Activated CD8-positive, alpha-beta T cell treated with anti-CD3 and anti-CD28 coated beads for 36 hours (primary cell): ENCODE results near the gene HSPA1A. TPM values are rescaled to one million over a fixed set of nuclear protein-coding genes. Genes with fewer than 3 reads are reported as not detected.

Experiments
- ATAC-seq: fragments of 200-7000 bp; cut with Tn5 transposase; one replicate; pipeline ENCODE4 v1.10.0; 2021; ENCODE audit warnings: mild to moderate bottlenecking, moderate library complexity
- CTCF ChIA-PET: fragments of 350-600 bp; sonication (Branson Sonifier 250); formaldehyde crosslinking; loops from one replicate; lab custom pipeline; 2021; ENCODE audit warnings: antibody characterized with exemption; lab: Charles Lee
- POLR2A ChIA-PET: fragments of 350-600 bp; sonication (Branson Sonifier 250); formaldehyde crosslinking; loops from one replicate; lab custom pipeline; 2021; ENCODE audit warnings: antibody characterized with exemption; lab: Charles Lee
- DNase-seq: peaks from one replicate; pipeline ENCODE4 v3.0.0-alpha.2; 2020
- H3K27ac Mint-ChIP-seq: one replicate; pipeline ENCODE4 v1.8.0; 2021; ENCODE audit warnings: mild to moderate bottlenecking, mixed read lengths
- H3K27me3 Mint-ChIP-seq: one replicate; pipeline ENCODE4 v1.8.0; 2021; ENCODE audit warnings: mixed read lengths
- H3K36me3 Mint-ChIP-seq: one replicate; pipeline ENCODE4 v1.8.0; 2021; ENCODE audit warnings: low read depth, mixed read lengths
- H3K4me1 Mint-ChIP-seq: one replicate; pipeline ENCODE4 v1.8.0; 2021; ENCODE audit warnings: low read depth, mixed read lengths
- H3K4me3 Mint-ChIP-seq: one replicate; pipeline ENCODE4 v1.8.0; 2021; ENCODE audit warnings: mild to moderate bottlenecking, moderate library complexity, mixed read lengths
- H3K9me3 Mint-ChIP-seq: one replicate; pipeline ENCODE4 v1.8.0; 2021; ENCODE audit warnings: mixed read lengths
- CTCF ChIP-seq: fragments of 200-600 bp; IDR thresholded peaks from one replicate; pipeline ENCODE4 v1.8.0; 2022; ENCODE audit warnings: antibody characterized with exemption, mild to moderate bottlenecking
- intact Hi-C: fragments of 100-400 bp; cut with micrococcal nuclease; formaldehyde crosslinking; loops from one replicate; pipeline ENCODE4 v1.10.0; 2022
- total RNA-seq, 2 experiments: library from RNA; stranded (reverse); gene quantifications; one replicate each; pipeline ENCODE4 v1.2.3, GENCODE V29; 2021

The HSPA1A gene
- total RNA-seq, 2 experiments from 2014 or later, result 36.6 to 37.8 TPM

DNA sequence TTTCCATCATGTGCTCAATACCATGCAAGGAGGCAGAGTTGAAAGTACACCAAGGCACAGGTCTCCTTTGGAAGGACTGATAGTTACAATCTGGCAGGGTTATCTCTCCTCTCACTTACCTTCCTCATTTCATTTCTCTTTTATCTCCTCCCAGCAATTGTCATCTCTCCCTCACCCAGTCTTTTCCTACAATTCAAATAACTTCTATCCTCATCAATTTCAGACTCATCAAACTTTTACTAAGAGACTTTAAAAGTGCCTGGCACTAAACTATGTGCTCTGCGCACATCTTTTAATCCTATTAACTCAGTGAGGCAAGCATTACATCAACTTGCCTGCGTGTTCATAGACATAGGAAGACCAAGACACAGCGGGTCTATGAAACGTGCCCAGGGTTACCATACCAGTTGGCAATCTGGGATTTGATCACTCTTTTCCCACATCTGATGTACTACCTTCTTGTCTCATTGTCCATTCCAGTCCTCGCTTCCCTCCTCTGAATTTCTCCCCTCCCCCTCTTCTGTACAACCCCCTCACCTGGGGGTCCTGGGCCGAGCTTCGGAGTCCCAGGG, 21.0 kb upstream of the HSPA1A start:
- no peak for TF ChIP-seq CTCF
- intact Hi-C loops, result no loop called here
- Mint-ChIP-seq H3K27me3 (no peaks in the 10 kb centered on the region), H3K4me3 (peak overlapping the region; percentile 92), H3K36me3 (peaks cover 47% of the 10 kb centered on the region), H3K4me1 (peaks cover 43% of the 10 kb centered on the region), H3K9me3 (no peaks in the 10 kb centered on the region), H3K27ac (peak overlapping the region; percentile 93)
- ChIA-PET CTCF (interaction anchor here (1.0 to 2.2 kb wide), 5 partner anchors 8 to 65 kb away, joined by 4 to 11 read pairs (median 8); partner anchors contain the start of genes DDAH2 and LSM2), POLR2A (interaction anchor here (0.7 to 3.7 kb wide), 11 partner anchors 9 to 70 kb away, joined by 3 to 24 read pairs (median 4); partner anchors contain the start of genes CLIC1, HSPA1B, LSM2 and MSH5)
- DNase-seq (no peak), ATAC-seq (no peak)

GRCh38 chr6:31794866-31795615, 20.3 kb upstream of the HSPA1A start:
- Mint-ChIP-seq H3K4me3 (peak overlapping the region; percentile 92), H3K9me3 (no peaks in the 10 kb centered on the region), H3K4me1 (peaks cover 42% of the 10 kb centered on the region), H3K36me3 (peaks cover 44% of the 10 kb centered on the region), H3K27ac (peak overlapping the region; percentile 97), H3K27me3 (no peaks in the 10 kb centered on the region)
- intact Hi-C loops, result no loop called here
- ATAC-seq (peak; percentile 24), DNase-seq (no peak)
- POLR2A ChIA-PET, result interaction anchor here (0.7 to 3.7 kb wide), 12 partner anchors 10 to 70 kb away, joined by 3 to 24 read pairs (median 4); partner anchors contain the start of genes CLIC1, HSPA1B, LSM2 and MSH5
- no peak for TF ChIP-seq CTCF
- CTCF ChIA-PET, result interaction anchor here (1.0 to 3.1 kb wide), 9 partner anchors 9 to 92 kb away, joined by 3 to 28 read pairs (median 6); partner anchors contain the start of genes ABHD16A, DDAH2, LSM2 and LY6G6F

DNA sequence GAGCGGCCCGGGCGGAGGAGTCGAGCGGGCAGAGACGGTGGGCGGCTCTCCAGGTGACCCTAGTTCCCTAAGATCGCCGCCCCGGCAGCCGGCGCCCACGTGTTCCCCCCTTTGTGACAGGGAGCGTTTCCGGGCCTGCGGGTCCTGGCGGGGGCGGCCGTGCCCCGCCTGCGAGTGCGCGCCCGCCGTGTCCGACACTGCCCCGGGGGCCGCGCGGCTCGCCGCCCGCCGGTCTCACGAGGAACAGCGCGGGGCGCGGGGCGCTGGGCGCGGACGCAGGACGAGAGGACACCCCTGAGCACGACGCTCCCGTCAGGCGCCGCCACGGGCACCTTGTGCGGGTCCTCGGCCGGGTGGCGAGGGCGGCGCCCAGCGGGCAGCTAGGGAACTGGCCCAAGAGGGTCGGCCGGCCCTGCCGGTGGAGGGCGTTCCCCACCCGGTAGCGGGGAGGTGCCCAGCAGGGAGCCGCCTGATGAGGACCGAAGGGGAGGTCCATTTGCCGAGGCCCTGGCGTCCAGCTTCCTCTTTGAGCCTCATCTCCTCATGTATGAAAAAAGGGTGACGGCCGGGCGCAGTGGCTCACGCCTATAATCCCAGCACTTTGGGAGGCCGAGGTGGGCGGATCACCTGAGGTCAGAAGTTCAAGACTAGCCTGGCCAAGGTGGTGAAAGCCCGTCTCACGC, 19.6 kb upstream of the HSPA1A start, which contains the start of gene VARS1:
Gene VARS1 (minus strand): TSS at position 137 of the 683 bp plus-strand sequence. CDS start 535 bp downstream, outside the sequence.
- no peaks in the 10 kb centered on the region for H3K9me3 Mint-ChIP-seq
- peaks cover 39% of the 10 kb centered on the region for H3K4me1 Mint-ChIP-seq
- peak; percentile 92 for ATAC-seq
- H3K36me3 Mint-ChIP-seq, result peaks cover 41% of the 10 kb centered on the region
- CTCF ChIA-PET, result interaction anchor here (0.9 to 3.1 kb wide), 14 partner anchors 10 to 93 kb away, joined by 3 to 28 read pairs (median 5); partner anchors contain the start of genes ABHD16A, DDAH2, HSPA1A and HSPA1L
- intact Hi-C loops, result no loop called here
- H3K27me3 Mint-ChIP-seq, result no peaks in the 10 kb centered on the region
- POLR2A ChIA-PET, result interaction anchor here (0.7 to 3.7 kb wide), 13 partner anchors 10 to 208 kb away, joined by 3 to 24 read pairs (median 5); partner anchors contain the start of genes CLIC1, CSNK2B, GPANK1 and HSPA1B
- DNase-seq, result peak; percentile 86
- peak within 1 kb of the TSS; percentile 92 for H3K4me3 Mint-ChIP-seq
- peak; percentile 78 for TF ChIP-seq CTCF
- H3K27ac Mint-ChIP-seq, result peak within 1 kb of the TSS; percentile 97

DNA sequence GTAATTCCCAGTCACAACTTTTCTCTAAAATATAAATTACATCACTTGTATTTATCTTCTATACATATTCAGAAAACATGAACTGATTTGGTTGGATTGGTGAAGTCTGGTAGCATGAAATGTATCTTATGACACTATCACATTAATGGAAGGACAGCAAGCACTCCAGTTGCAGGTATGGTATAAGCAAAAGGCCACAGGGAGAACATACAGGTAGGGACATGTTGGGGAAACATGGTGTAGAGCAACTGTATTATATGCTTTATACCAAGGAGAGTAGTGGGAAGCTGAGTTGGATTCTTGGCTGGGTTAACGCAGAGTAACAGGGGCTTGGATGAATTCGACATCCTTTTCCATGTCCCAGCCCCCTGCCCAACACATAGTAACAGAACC, 18.4 kb upstream of the HSPA1A start:
- no peak for ATAC-seq
- no peaks in the 10 kb centered on the region for H3K9me3 Mint-ChIP-seq
- CTCF ChIA-PET, result interaction anchor here (1.1 to 3.1 kb wide), 6 partner anchors 9 to 33 kb away, joined by 3 to 28 read pairs (median 6); partner anchors contain the start of gene LSM2
- H3K27me3 Mint-ChIP-seq, result no peaks in the 10 kb centered on the region
- peaks cover 38% of the 10 kb centered on the region for H3K4me1 Mint-ChIP-seq
- POLR2A ChIA-PET, result interaction anchor here (1.5 to 3.7 kb wide), 3 partner anchors 39 to 132 kb away, joined by 7 to 24 read pairs (median 12); partner anchors contain the start of genes CLIC1, CSNK2B, GPANK1 and MSH5
- peak overlapping the region; percentile 81 for H3K27ac Mint-ChIP-seq
- H3K4me3 Mint-ChIP-seq, result no peak overlapping the region
- no peak for TF ChIP-seq CTCF
- DNase-seq, result no peak
- peaks cover 38% of the 10 kb centered on the region for H3K36me3 Mint-ChIP-seq
- intact Hi-C loops, result no loop called here
